Activated CD4-positive, alpha-beta T cell treated with anti-CD3 and anti-CD28 coated beads, Interleukin-2, amount 50 U/mL, for 4 hours (primary cell): ENCODE results near the gene PPP1R18.
A peak's percentile ranks its signal among the peaks of the same experiment; 100 is the strongest.
"Not testable (repeated sequence)": the region's sequence is repeated elsewhere in the genome, so short reads cannot be mapped to it uniquely, and the experiment has no call there.

Experiments used
- DNase-seq, 2 experiments: peaks; one replicate each; pipeline ENCODE4 v3.0.0-alpha.2; 2020

Gene PPP1R18

DNA sequence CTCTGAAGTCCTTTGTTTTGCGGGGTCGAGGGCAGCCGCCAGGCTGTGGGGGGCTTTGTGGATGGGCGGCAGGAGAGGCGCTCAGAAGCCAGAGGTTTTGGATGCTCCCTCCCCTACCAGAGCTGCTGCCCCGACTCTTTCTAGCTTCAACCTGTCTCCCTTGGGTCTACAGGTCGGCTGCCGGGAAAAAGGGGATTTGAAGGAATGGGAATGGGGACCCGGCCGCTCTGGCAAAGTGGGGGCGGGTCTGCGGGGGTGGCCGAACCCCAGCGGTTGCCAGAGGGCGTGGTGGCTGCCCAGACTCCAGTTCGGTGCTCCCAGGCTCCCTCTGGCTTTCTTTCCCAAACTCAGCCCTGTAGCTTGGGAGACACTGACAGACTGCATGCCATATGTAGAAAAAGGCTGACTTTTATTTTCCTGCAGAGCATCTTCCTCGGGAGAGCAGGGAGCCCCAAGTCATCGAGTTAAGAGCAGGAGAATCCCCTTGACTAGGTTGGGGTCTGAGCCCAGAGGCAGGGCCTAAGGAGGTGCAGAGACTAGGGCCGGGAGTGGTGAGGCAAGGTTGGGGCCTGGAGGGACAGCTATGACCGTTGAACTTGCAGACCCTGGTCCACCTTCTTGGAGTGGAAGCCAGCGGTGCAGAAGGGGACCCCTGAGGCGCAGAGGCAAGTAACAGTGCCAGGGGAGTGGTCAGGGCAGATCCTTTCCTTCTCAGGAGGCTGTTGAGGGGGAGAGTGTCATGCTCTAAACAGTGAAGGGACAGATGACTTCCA is 1.4 kb upstream of the PPP1R18 start:
- no peak for DNase-seq

DNA sequence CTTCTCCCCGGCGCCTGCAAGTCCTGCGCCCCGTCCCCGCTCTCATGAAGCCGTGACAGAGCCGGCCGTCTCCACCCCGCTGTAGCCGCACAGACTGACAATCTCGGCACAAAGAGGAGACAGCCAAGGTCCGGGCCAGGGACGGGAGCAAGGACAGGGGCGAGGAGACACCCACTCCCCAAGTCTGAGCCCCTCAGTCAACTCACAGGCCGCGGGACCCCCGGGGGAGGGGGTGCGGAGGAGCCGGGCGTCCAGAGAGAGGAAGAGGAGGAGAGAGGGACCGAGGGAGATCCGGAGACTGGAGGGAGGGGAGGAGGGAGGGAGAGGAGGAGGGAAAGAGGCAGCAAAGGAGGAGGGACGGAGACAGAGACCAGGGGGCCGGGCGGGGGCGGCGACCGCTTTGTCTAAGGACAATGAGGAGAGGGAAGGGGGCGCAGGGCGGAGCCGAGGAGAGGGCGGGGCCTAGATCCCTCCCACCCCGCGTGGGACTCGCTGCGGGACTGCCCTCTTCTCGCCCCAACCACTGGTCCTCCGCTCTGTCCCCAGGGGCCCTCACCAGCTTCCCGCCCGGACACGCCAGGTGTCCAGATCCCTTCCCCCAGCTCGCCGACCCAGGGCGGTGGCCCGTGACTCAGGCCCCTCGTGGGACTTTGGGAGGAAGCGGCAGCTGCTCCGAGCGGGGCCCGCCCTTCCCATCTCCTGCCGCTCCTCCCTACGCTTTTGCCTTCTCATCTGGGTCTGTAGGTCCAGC is 638 bp upstream of the PPP1R18 start:
- DNase-seq = peak; percentile 69 to 73

DNA sequence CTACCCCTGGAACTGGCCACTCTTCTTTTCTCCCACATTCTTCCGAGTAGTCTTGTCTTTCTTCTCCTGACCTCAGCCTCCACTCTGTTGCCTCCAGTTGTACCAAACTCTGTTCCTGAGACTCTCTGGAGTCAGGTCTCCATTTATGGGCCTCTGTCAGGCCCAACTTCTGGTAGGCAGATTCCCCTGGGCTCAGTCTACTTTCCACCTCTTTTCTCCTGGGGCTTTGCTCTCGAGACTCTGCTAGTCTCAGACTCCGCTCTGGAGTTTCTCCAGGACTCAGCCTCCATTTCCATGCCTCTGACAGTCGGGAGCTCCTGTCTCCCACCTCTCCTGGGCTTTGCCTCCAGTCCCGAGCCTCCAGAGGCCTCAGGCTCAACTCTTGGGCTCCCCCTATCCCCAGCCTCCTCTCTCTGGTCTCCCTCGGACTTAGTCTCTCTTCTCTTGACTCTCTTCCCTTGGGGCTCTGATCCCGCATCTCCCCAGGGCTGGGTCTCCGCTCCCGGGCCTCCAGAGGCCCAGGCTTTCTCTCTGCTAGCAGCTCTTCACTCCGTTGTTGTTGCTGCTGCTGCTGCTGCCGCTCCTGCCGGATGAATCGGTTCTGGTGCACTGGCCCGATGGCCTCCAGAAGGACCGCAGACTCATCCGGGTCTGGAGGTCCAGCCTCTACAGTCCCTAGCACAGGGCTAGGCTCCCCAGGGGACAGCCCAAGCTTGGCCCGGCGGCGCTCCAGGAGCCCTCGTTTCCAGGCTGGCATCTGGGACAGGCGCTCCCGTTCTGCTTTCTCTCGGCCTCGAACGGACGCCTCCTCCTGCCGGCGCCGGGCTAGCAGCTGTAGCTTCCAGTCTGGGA is 1.1 kb downstream of the PPP1R18 start:
- DNase-seq = no peak

DNA sequence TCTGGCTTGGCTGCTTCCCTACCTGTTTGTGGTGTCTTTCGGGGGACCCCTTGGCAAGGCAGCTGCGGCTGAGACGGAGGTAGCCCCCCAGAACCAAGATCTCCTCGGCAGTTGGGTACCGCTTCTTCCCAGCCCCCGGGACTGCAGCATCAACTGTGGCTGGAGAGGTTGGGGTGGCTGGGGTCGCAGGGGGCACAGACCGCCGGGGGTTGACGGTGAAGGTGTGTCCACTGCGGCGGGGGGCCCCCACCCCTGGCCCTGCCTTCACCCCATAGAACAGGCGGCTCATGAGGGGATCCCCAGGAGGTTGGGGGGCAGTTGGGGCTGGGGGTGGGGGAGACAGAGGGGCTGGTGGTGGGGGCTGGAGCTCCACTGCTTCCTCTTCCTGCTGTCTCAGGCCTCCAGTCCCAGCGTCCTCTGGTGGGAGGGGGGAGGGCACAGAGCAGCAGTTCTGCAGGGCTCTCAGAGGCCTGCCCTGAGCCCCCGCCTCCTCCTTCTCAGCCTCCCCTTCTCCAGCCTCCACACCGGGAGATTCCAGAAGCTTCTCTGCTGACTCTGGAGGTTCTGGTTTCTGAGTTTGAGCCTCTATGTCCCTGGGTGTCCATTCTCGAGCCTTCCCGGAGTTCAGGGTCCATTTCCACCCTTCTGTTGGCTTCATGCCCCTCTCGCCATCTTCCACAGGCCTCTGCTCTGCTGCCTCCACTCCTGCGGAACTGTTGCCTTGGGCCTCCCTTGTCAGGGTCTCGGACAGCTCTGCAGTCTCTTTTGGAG is 1.9 kb downstream of the PPP1R18 start:
- DNase-seq = peak; percentile 47 to 48

DNA sequence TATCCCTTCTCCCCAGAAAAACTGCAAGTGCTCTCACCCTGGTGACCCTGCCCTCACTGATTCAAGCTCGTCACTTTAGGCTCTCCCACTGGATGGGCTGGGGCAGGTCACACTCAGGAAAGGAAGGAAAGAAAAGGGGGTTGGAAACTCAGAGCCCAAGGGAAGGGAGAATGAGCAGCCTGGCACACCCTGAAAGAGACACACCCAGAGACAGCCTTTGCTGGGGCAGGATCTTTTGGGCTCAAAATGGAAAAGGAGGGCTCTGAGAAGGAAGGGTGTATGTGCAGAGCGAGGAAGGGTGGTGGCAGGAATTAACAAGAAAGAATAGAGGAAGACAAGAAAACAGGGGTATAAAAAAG is 2.5 kb downstream of the PPP1R18 start:
- no peak for DNase-seq

DNA sequence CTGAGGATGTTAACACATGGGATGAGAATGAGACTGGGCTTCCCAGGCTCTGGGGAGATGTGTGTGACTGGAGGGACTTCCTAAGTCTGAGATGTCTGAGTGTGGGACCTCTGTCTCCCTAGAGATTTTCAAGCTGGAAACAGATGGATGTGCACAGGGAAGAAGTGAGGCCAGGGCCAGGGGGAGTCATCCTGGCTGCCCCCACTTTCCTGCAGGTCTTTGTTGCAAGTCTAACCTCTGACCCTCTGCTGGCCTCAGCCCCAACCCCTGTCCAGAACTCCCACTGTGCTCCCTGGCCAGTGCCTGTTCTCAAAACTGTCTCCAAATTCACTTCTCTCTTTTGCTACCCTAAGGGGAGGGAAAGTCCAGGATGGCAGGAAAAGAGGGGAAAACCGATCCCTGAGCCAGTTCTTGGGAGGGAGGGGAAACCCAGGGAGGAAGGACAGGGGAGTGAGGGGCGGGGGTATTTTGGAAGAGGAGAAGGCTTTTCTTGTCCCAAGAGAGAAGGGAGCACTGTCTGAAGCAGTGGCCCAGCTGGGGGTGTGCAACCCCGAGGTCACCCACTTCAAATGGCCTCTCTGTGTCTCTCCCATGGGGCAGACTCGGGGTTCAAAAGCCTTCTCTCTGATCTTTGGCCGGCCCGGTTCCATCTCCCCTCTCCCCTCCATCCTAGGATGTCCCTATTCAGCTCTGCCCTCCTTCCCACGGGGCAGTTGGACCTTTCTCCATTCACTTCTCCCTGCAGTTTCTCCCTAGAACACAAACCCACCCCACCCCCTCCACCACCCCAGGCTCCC is 3.1 kb downstream of the PPP1R18 start:
- DNase-seq = no peak

DNA sequence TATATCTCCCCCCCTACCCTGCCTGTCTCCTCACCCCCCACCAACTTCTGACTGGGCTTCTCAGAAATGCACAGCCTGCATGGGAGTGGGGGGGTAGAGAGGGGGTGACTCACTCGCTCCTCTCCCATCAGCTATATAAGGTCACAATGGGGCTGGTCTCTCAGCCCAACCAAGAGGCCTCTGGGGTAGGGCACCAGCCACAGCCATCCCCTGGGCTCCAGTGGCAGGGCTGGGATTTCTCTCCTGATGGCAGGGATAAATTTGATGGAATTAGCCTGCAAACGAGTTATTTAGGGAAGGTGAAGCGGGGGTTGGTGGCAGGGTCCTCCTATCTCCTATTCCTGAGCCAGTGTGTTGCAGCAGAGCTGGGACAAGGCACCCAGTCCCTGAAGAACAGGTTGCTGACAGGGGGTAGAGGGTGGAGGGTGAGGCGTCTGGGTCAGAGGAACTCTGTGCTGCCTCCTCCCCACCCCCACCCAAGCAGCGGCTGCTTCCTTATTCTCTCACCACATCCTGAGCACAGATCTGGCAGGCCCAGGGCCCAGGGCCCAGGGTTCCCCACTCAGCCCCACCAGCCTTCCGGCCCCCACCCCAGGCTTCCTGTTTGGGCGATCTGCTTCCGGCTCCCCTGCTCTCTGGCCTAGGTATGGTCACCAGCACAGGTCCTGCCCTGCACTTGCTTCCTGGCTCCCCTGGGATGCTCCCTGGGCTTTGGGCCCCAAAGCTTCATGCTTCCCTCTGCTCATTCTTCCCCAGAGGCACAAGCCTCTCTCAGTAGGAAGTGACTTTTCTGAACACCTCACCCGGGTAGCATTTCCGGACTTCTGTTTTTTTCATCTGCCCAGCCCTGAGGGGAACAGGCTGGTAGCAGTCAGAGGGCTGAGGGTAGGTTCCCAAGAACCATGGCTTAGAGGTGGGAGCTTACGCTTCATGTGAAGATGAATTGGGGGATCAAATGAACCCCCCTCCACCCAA is 4.0 kb downstream of the PPP1R18 start:
- peak; percentile 88 to 89 for DNase-seq

DNA sequence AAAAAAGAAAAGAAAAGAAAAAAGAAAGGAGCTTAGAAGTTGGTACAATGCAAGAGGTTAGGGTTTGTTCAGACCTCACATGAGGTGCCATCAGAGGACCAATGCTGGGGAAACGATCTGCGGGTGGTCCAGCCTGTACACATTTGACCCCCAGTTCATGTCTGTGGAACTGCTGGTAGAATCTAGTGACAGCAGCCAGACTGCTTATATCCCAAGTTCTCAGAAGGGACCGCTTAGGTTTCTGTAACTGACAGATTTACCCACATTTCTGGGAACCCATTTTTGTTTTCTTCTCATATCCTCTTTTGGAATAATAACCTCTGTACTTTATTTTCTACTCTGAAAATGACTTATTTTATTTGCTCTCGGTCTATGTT is 4.7 kb downstream of the PPP1R18 start:
- no peak for DNase-seq

DNA sequence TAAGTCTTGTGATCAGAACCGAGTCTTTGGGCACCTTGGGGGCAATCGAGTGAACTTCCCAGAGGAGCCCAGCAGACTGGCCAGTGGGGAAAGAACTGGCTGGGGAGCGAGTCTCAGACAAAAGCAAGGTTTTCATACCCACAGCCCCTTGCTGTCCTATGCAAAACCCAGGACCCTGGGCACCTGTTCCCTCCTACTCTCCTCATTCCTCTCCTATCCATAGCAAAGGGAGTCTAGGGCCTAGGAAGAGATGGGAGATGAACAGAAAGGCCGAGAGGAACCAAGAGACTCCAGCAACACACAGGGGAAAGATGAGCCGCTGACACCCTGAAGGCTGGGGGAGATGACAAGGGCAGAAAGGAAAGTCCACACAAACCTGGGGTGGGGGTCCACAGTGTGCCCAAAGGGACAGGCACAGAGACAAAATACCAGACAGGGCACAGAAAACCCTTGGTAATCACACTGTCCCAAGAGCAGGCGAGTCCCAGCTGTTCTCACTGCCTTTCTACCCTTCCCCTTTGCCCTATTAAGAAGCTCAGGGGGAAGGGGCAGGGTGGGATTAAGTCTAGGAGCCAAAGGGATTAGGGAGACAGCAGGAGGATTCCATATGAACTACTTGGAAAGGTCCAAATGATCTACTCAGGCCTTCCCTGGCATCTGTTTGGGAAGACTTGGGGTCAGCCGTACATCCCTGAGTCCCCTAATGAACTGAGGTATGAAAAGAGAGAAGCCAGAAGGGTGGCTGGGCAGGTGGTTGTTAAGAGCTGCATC is 6.5 kb downstream of the PPP1R18 start:
- no peak for DNase-seq

DNA sequence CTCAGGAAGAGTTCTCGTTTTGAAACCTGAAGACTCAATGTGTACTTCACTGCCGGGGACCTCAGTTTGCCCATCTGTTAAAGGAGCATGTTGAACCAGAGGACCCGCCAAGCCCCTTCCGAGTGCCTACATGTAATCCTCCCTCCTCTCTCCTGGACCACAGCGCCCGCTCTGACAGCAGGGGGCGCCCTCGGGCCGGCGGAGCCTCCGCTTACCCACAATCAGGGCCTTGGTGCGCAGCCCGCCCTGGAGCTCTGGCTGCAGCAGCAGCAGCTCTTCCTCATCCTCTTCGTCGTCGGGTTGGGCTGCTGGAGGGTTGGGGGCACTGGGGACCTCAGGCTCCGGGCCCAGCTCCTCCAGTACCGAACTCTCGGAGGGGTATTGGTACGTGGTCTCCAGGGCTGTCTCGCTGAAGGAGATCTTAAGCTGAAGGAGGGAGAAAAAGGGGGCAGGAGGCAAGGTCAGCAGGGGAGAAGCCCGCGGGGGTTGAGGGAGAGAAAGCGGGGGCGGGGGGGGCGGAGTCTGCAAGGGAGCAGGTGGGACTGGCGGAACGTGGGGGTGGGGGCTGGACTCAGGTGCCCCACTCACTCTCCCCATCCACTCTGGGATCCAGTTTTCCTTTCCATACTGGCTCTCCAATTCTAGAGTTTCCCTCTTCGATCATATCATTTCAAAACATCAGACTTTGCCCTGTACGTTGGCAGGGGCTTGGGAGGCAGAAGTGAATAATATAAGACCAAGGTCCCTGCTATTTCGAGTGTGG is 7.3 kb downstream of the PPP1R18 start:
- peak; percentile 89 to 90 for DNase-seq

DNA sequence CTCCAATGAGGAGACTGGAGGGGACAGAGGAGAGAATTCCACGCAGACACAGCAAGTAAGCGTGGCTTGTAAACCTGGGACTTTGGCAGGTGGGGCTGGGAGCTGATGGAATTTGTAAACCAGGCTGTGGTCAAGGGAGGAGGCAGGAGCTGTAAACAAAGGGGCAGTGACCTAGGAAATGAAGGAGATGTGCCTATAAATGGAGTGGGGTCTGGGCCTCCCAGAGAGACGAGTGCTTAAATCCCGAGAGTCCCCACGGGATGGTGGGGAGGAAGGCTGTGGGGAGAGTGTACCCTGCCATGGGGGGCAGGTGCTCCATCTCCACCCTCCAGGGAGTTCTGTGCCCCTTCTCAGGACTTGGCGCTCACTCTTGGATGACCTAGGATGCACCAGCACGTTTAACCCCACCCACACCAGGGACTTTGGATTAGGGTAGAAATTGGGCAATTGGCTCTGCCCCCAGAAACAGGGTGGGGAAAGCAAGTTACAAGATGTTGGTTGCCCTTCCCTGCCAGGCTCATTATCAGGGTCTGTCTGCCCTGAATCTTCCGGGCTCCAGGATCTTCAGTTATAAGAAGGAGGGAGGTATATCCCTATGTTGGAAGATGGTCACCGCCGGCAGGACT is 9.7 kb downstream of the PPP1R18 start:
- no peak for DNase-seq

DNA sequence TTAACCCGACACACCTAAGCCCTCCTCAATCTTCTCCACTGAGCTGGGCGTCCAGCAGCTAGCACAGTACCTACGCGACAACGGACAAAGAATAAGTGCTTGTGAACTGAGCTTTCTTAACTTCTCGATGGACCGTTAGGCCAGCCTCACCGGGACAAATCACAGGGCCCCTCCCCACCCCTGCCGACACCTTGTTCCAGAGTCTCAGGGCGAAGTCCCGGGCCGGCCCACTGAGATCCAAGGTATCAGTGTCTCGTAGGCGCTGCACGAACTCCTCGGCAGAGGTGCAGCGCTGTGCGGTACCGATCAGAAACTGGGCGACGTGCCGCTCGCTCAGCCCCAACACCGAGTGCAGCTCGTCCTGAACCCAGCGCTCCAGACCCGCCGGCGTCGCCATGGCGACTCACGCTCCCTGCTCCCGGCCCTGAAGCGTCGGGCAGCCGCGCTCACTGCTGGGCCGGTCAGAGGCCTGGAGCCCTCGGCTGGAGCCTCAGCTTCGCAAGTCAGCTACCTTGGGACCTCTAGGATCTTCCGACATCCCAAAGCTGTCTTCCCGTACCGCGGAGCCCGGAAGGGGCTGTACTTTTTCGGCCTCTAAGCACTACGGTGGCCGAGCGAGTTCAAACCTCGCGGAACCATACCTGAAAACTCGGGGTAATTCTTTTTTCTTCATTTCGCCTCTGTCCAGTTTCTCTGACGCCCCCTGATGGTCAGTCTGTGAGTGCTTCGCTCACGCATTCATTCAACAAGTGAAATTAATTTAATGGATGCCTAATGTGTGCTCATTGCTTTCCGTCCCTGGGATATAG is 13.8 kb downstream of the PPP1R18 start, which contains the start of gene DHX16:
Gene DHX16, minus strand, starts transcription at position 562 of the 809 bp plus-strand sequence. Its CDS starts 165 bp downstream, at position 397.
- peak; percentile 86 to 87 for DNase-seq

DNA sequence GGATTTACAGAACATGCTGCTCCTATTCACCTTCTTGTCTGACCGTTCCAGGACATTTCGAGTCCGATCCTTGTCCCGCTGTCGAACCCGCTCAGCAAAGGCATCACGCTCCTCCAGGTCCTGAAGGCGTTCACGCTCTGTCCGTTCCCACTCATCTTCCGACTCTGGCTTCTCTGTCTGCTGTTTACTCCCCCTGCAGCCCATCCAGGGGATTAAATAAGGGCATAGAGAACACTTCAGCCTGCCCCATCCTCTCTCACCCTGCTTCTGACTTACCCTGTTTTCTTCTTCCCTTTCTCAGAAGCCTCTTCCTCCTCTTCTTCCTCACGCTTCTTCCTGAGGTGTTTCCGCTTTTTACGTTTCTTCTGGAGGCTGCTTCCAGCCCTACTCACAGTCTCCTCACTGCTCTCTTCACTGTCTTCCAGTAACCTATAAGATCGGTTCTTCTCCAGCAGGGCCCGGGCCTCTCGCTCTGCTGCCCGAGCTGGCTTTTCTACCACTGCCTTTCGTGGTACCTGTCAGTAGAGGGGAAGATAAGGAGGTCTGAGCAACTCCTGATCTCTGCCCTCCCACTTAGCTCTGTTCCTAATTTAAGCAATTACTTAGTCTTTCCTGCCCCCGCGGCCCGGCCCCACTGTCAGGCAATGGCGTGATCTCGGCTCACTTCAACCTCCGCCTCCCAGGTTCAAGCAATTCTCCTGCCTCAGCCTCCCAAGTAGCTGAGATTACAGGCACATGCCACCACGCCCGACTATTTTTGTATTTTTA is 15.5 kb downstream of the PPP1R18 start:
- DNase-seq = no peak

DNA sequence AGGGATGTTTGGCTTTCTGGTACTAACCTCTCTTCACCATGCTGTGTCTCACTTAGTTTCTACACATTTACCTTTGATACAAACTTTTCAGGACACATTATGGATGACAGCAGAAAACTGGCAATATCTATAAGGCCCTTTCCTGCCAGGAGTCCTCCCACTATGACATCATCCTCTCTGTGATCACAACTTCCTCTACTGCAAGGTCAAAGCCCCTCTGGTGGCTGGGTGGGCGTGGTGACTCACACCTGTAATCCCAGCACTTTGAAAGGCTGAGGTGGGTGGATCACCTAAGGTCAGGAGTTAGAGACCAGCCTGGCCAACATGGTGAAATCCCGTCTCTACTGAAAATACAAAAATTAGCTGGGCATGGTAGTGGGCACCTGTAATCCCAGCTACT is 20.1 kb downstream of the PPP1R18 start:
- DNase-seq = peak; percentile 34 to 48

DNA sequence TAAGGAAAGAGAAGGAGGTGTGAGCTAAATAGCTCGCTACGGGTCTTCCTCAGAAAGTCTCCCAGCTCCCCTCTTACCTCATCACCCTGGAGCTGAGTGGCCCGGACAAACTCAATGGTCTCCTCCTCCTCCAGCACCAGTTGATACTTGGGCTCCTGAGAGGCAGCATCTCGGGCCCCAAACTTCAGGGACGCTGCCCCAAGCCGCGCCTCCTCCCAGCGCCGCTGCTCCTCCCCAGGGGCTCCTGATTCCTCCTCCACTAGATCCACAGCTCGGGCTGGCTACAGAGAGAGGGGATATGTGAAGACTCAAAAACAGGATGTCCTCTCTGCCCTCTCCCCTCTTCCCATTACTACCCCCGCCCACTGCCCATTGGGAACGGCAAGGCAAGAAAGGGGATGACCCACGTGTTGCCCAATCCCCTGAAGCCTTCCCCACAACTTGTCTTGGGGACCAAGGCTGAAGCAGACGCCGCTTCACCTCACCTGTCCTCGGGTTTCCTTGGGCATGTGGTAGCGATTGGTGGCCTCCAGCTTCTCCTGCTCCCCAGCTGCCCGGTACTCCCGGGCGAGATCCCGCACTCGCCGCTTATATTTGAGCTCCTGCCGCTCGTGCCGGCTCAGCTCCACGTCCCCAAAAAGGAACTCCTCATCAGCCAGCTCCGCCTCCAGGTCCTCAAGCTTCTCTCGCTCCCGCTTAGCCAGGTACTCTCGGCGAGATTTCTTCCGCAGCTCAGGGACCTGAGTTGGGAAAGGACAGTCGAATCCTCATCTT is 21.3 kb downstream of the PPP1R18 start:
- DNase-seq = no peak

DNA sequence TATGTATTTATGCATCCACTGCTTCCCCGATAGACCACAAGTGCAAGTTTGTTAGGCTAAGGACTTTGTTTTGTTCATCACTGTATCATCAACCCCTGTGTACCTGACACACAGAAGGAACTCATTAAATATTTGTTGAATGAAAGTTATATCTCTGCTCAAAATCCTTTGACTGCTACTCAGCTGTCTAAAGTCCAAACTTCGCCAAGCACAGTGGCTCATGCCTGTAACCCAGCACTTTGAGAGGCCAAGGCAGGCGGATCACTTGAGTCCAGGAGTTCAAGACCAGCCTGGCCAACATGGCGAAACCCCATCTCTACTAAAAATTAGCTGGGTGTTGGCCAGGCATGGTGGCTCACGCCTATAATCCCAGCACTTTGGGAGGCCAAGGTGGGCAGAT is 28.5 kb downstream of the PPP1R18 start:
- DNase-seq = not testable (repeated sequence)
